ENCODE results near the gene ABLIM2.

The ABLIM2 gene

GRCh38 chr4:8176547-8177399, 18.2 kb upstream of the ABLIM2 start:
- no peak overlapping the region for H3K27ac ChIP-seq (ENCODE audit: poor library complexity, severe bottlenecking)
- no peak overlapping the region for H3K4me3 ChIP-seq (ENCODE audit: severe bottlenecking)
- peaks cover 7% of the 10 kb centered on the region for H3K4me1 ChIP-seq (ENCODE audit: insufficient read depth, poor library complexity, severe bottlenecking)
- no peaks in the 10 kb centered on the region for H3K9me3 ChIP-seq (ENCODE audit: severe bottlenecking)
- no peaks in the 10 kb centered on the region for H3K36me3 ChIP-seq (ENCODE audit: low read depth)
- TF ChIP-seq CTCF (IDR thresholded peaks at IDR 0.05; ENCODE audit: poor library complexity, severe bottlenecking): peak; percentile 97
- H3K27me3 ChIP-seq (ENCODE audit: insufficient read depth, poor library complexity, severe bottlenecking): no peaks in the 10 kb centered on the region
- ATAC-seq (ENCODE audit: low read depth) (peak; percentile 88), DNase-seq (ENCODE audit: low spot score) (no peak)

- H3K27ac ChIP-seq (ENCODE audit: poor library complexity, severe bottlenecking): no peak overlapping the region
- H3K4me3 ChIP-seq (ENCODE audit: severe bottlenecking): no peak overlapping the region
- ATAC-seq (ENCODE audit: low read depth): no peak
- no peaks in the 10 kb centered on the region for H3K36me3 ChIP-seq (ENCODE audit: low read depth)
- no peaks in the 10 kb centered on the region for H3K27me3 ChIP-seq (ENCODE audit: insufficient read depth, poor library complexity, severe bottlenecking)
- no peaks in the 10 kb centered on the region for H3K9me3 ChIP-seq (ENCODE audit: severe bottlenecking)
- DNase-seq (ENCODE audit: low spot score): no peak
- no peak for TF ChIP-seq CTCF (IDR thresholded peaks at IDR 0.05; ENCODE audit: poor library complexity, severe bottlenecking)
- peaks cover 5% of the 10 kb centered on the region for H3K4me1 ChIP-seq (ENCODE audit: insufficient read depth, poor library complexity, severe bottlenecking)
Observed at GRCh38 chr4:8175686-8176085, 17.1 kb upstream of the ABLIM2 start.

GRCh38 chr4:8174970-8175369, 16.4 kb upstream of the ABLIM2 start:
- Histone ChIP-seq H3K36me3 (ENCODE audit: low read depth) (no peaks in the 10 kb centered on the region), H3K9me3 (ENCODE audit: severe bottlenecking) (no peaks in the 10 kb centered on the region), H3K4me3 (ENCODE audit: severe bottlenecking) (no peak overlapping the region), H3K27ac (ENCODE audit: poor library complexity, severe bottlenecking) (no peak overlapping the region), H3K4me1 (ENCODE audit: insufficient read depth, poor library complexity, severe bottlenecking) (no peaks in the 10 kb centered on the region), H3K27me3 (ENCODE audit: insufficient read depth, poor library complexity, severe bottlenecking) (no peaks in the 10 kb centered on the region)
- ATAC-seq (ENCODE audit: low read depth) (no peak), DNase-seq (ENCODE audit: low spot score) (no peak)
- TF ChIP-seq CTCF (IDR thresholded peaks at IDR 0.05; ENCODE audit: poor library complexity, severe bottlenecking): no peak

- DNase-seq (ENCODE audit: low spot score): no peak
- no peak overlapping the region for H3K4me3 ChIP-seq (ENCODE audit: severe bottlenecking)
- H3K9me3 ChIP-seq (ENCODE audit: severe bottlenecking): no peaks in the 10 kb centered on the region
Observed at GRCh38 chr4:8173492-8174242, 15.1 kb upstream of the ABLIM2 start.

More at GRCh38 chr4:8173492-8174242, 15.1 kb upstream of the ABLIM2 start:
- Histone ChIP-seq H3K4me1 (ENCODE audit: insufficient read depth, poor library complexity, severe bottlenecking) (no peaks in the 10 kb centered on the region), H3K27me3 (ENCODE audit: insufficient read depth, poor library complexity, severe bottlenecking) (no peaks in the 10 kb centered on the region), H3K27ac (ENCODE audit: poor library complexity, severe bottlenecking) (no peak overlapping the region), H3K36me3 (ENCODE audit: low read depth) (no peaks in the 10 kb centered on the region)
- no peak for TF ChIP-seq CTCF (IDR thresholded peaks at IDR 0.05; ENCODE audit: poor library complexity, severe bottlenecking)
- ATAC-seq (ENCODE audit: low read depth): no peak
